NT2/D1 (cell line): Measurements from ENCODE around the gene HOMER1.

Experiments
- DNase-seq: peaks from one replicate; pipeline ENCODE4 v3.0.0-alpha.2; 2011; ENCODE audit warnings: low read depth, low spot score
- H3K27me3 ChIP-seq: 2 replicates; pipeline ENCODE4 v1.6.0; 2011; ENCODE audit warnings: mild to moderate bottlenecking; ENCODE audit not compliant: insufficient read length, insufficient read depth
- H3K36me3 ChIP-seq: 2 replicates; pipeline ENCODE4 v1.6.1; 2011; ENCODE audit warnings: mild to moderate bottlenecking, low read length, mixed read lengths; ENCODE audit not compliant: insufficient read depth, insufficient read length
- H3K4me1 ChIP-seq: 2 replicates; pipeline ENCODE4 v1.5.1; 2011; ENCODE audit not compliant: insufficient read depth, insufficient read length
- H3K4me3 ChIP-seq: 2 replicates; pipeline ENCODE4 v1.5.1; 2011; ENCODE audit warnings: low read depth; ENCODE audit not compliant: insufficient read length
- H3K9ac ChIP-seq: 2 replicates; pipeline ENCODE4 v1.6.0; 2011; ENCODE audit warnings: low read depth; ENCODE audit not compliant: insufficient read length
- H3K9me3 ChIP-seq: 2 replicates; pipeline ENCODE4 v1.5.1; 2011; ENCODE audit warnings: mild to moderate bottlenecking, low read length; ENCODE audit not compliant: insufficient read depth
- SUZ12 ChIP-seq: IDR thresholded peaks from 2 replicates; pipeline ENCODE4 v1.6.1; 2011; ENCODE audit not compliant: insufficient read length, insufficient read depth; ENCODE audit errors: extremely low read depth
- YY1 ChIP-seq: IDR thresholded peaks from 2 replicates; pipeline ENCODE4 v1.6.1; 2011; ENCODE audit not compliant: insufficient read length, insufficient read depth
- ZNF274 ChIP-seq: IDR thresholded peaks from 2 replicates; pipeline ENCODE4 v1.6.1; 2011; ENCODE audit warnings: mild to moderate bottlenecking, low read depth, low read length

Gene HOMER1

DNA sequence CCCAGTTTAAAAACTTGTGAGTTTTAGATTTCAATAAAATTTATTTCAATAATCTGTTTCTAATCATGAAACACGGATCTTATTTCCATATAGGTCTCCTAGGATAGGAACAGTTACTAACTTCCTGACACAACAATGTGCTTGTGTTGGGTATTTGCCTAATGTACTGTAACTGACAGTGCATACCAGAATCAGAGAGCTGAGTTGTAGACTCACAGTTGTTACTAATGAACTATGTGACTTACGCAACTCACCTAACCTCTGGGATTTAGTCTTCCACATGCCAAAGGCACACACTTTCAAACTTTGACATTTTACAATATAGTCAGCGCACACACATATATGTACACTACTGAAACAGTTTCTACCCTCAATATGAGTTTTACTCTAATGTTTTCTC is 77.7 kb downstream of the HOMER1 start:
- Histone ChIP-seq H3K27me3 (no peaks in the 10 kb centered on the region), H3K9me3 (no peaks in the 10 kb centered on the region), H3K9ac (no peak overlapping the region), H3K36me3 (peaks cover 11% of the 10 kb centered on the region), H3K4me3 (no peak overlapping the region), H3K4me1 (no peaks in the 10 kb centered on the region)
- DNase-seq = no peak
- TF ChIP-seq SUZ12 (no peak), ZNF274 (no peak), YY1 (no peak)

DNA sequence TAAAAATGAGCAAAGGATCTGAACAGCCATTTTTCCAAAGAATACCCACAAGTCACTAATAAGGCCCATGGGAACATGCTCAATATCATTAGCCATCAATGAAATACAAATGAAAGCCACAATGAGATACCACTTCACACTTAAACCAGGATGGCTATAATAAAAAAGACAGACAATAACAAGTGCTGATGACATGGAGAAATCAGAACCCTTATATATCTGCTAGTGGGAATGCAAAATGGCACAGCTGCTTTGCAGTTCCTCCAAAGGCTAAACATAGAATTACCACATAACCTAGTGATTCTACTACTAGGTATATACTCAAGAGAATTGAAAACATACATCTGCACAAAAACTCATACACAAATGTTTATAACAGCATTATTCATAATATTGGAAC is 83.7 kb downstream of the HOMER1 start:
- no peak overlapping the region for H3K9ac ChIP-seq
- no peak for DNase-seq
- TF ChIP-seq ZNF274 (no peak), SUZ12 (no peak), YY1 (no peak)

DNA sequence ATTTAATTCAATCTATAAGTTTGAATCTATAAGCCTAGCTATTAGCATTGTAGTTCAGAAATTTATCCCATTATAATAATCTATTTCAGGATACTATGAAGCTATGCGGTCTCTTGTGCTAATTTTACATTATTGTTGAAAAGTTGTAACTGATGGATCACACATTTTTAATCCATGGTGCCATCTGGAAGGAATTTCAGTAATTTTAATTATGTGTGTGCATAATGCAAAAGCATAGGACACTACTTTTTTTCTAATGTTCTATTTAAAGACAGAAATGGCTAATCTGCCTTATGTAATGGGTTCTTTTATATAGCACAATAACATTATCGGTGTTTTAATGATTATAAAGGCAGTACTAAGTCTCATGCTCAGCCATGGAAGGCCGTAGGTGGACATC is 90.6 kb downstream of the HOMER1 start:
- Histone ChIP-seq H3K4me3 (no peak overlapping the region), H3K4me1 (no peaks in the 10 kb centered on the region), H3K36me3 (no peaks in the 10 kb centered on the region), H3K27me3 (no peaks in the 10 kb centered on the region), H3K9ac (no peak overlapping the region), H3K9me3 (no peaks in the 10 kb centered on the region)
- no peak for TF ChIP-seq ZNF274
- TF ChIP-seq SUZ12 = no peak
- TF ChIP-seq YY1 = no peak
- no peak for DNase-seq

More for the DNA sequence above, 83.7 kb downstream of the HOMER1 start:
- no peak overlapping the region for H3K4me3 ChIP-seq
- no peaks in the 10 kb centered on the region for H3K4me1 ChIP-seq
- no peaks in the 10 kb centered on the region for H3K36me3 ChIP-seq
- no peaks in the 10 kb centered on the region for H3K9me3 ChIP-seq
- no peaks in the 10 kb centered on the region for H3K27me3 ChIP-seq

DNA sequence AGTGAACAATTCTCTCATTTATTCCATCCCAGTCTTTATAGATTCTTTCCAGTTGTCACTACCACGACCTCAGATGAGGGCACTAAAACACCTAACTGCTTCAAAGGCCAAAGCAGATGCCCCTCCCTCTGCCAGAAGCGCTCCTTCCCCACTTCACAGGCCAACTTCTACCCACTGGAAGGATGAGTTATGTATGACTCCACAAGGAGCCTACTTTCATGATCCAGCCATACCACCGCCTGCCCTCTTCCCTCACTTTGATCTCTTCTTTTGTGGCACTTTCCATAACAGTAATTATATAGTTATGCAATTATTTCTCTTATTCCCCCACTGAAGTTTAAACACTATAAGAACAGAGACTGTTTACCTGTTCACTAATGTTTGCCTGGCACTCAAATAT is 93.7 kb downstream of the HOMER1 start:
- TF ChIP-seq YY1 (no peak), ZNF274 (no peak), SUZ12 (no peak)

DNA sequence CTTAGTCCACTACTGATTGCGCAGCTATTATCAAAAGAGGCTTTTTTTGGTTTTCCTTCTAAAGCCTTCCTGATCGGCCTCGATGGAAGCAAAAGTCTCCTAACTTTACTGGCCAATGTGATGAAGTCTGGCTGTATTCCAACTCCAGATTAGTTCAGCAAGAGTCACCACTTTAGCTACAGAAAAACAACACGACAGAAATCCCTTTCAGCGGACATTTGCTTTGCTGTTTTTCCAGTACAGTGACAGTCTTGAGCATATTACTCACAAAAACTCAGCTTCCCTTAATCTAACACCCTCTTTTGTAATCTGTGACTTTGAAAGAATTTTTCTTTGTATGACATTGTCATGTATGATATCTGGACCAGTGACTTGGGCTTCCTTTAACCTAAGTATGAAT is 95.7 kb downstream of the HOMER1 start:
- H3K36me3 ChIP-seq = peaks cover 5% of the 10 kb centered on the region
- H3K27me3 ChIP-seq = no peaks in the 10 kb centered on the region
- TF ChIP-seq SUZ12 (no peak), YY1 (no peak), ZNF274 (no peak)
- DNase-seq = no peak
- no peaks in the 10 kb centered on the region for H3K4me1 ChIP-seq
- no peaks in the 10 kb centered on the region for H3K9me3 ChIP-seq
- H3K4me3 ChIP-seq = no peak overlapping the region
- no peak overlapping the region for H3K9ac ChIP-seq

More for the DNA sequence above, 93.7 kb downstream of the HOMER1 start:
- no peaks in the 10 kb centered on the region for H3K9me3 ChIP-seq
- no peak overlapping the region for H3K4me3 ChIP-seq
- no peaks in the 10 kb centered on the region for H3K27me3 ChIP-seq
- H3K36me3 ChIP-seq = peaks cover 5% of the 10 kb centered on the region
- DNase-seq = no peak
- no peak overlapping the region for H3K9ac ChIP-seq
- no peaks in the 10 kb centered on the region for H3K4me1 ChIP-seq

DNA sequence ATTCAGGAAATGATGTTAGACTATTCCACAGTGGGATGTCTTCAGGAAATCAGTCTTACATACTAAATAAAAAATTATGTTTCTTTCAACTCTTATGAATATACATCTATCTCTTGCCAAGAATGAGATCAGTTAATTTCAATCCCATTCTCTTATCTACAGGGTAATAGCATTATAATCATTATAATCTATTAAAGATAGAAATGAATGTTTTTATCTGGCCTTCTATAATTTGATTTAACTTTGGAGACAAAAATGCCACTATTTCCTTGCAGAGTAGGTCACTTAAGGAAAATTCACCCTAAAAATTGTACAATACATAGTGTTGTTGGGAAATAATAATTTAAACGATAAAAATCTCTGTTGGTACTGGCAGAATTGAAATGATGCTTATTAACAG is 96.4 kb downstream of the HOMER1 start:
- Histone ChIP-seq H3K4me1 (no peaks in the 10 kb centered on the region), H3K9ac (no peak overlapping the region), H3K4me3 (no peak overlapping the region), H3K27me3 (no peaks in the 10 kb centered on the region), H3K36me3 (peaks cover 5% of the 10 kb centered on the region), H3K9me3 (no peaks in the 10 kb centered on the region)
- TF ChIP-seq SUZ12 (no peak), ZNF274 (no peak), YY1 (no peak)
- DNase-seq = no peak

DNA sequence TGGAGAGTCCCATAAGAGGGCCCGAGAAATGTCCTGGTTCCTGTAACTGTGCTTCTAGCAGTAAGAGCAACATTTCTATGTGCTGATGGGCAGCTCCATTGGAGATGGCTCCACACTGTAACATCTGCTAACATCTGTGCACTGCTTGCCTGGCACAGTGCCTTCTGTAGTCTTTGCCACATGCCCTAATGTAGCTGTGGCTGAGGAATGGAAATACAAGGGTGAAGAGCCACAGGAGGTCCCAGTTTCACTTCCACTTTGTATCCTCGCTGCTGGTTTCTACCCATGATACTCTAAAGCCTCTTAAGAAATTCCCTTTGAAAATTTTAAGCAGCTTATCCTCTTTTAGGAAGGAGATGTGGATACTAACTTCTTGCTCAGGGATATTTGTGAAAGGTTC is 97.4 kb downstream of the HOMER1 start:
- Histone ChIP-seq H3K36me3 (peaks cover 5% of the 10 kb centered on the region), H3K27me3 (no peaks in the 10 kb centered on the region), H3K9me3 (no peaks in the 10 kb centered on the region), H3K4me1 (no peaks in the 10 kb centered on the region), H3K9ac (no peak overlapping the region), H3K4me3 (no peak overlapping the region)
- DNase-seq = no peak
- no peak for TF ChIP-seq ZNF274
- TF ChIP-seq YY1 = no peak
- TF ChIP-seq SUZ12 = no peak

DNA sequence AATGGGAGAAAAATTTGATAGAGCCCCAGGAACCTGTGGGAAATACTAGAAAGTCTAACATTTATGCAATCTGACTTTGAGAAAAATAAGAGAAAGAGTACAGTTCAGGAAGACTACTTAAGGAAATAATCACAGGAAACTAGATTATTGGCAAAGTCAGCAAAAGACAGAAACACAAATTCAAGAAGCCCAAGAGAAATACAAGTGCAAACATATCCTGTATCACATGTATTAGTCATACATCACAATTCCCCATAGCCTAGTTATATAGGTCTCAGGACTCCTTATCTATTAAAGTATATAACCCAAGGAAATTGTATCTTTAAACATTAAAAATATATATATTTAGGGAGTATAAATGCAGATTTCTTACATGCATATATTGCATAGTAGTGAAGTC is 100.8 kb downstream of the HOMER1 start:
- H3K27me3 ChIP-seq = no peaks in the 10 kb centered on the region
- TF ChIP-seq YY1 = no peak
- no peak for TF ChIP-seq SUZ12
- no peak for TF ChIP-seq ZNF274
- no peak for DNase-seq

More for the DNA sequence above, 100.8 kb downstream of the HOMER1 start:
- Histone ChIP-seq H3K4me3 (no peak overlapping the region), H3K36me3 (peaks cover 5% of the 10 kb centered on the region), H3K4me1 (no peaks in the 10 kb centered on the region), H3K9ac (no peak overlapping the region), H3K9me3 (peaks cover 11% of the 10 kb centered on the region; the same call in 1 of the 2 replicates)
